Stimulated activated CD4-positive, alpha-beta T cell treated with anti-CD3 and anti-CD28 coated beads, Interleukin-15, amount 100 ng/mL, for 24 hours (primary cell): Measurements from ENCODE around the gene RIN1.

ENCODE experiments used
- DNase-seq: peaks from one replicate; pipeline ENCODE4 v3.0.0-alpha.2; 2020

The RIN1 gene

DNA sequence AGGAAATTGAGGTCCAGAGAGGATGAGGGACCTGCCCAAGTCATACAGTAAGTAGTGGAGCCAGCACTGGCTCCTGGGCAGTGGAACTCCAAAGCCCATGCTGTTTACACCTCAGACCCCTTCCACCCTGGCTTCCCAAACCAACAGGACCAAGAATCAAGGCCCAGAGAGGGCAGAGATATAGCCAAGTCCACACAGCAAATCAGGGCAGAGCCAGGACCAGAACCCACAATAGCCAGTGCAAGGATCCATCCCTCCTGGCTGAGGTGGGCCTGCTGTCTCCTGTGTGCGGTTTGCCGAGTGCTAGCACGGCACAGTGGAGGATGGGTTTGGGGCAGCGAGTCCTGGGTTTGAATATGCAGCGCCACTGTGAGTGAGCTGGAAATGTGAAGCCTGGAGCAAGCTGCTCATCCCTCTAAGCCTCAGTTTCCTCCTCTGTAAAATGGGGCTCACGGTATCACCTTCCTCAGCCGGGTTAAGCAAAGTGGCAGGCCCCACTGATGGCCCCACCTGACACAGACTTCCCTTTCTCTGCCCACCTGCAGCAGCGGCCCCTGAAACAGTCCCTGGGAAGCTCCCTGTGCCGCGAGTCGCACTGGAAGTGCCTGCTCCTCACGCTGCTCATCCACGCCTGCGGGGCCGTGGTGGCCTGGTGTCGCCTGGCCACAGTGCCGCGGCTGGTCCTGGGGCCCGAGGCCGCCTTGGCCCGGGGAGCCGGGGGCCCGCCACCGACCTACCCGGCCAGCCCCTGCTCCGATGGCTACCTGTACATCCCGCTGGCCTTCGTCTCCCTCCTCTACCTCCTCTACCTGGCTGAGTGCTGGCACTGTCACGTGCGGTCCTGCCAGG lies 42.2 kb downstream of the RIN1 start:
- DNase-seq, result no peak

DNA sequence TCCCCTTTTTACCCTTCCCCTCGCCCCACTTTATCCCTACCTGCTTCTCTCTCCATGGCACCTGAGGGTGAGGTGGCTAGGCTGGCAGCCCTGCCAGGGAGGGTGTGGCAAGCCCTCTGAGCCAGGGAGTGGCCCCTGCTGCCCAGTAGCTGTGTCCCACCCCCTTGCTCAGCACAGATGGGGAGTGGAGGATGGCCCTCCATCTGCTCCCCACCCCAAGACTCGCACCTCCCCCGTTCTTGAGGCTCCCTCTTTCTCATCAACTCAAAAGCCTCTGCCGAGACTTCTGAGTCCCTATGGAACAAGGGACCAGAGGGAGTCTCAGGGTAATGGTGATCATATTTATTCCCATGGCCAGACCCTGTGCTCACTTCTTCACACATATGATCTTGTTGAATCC lies 42.9 kb downstream of the RIN1 start:
- no peak for DNase-seq

DNA sequence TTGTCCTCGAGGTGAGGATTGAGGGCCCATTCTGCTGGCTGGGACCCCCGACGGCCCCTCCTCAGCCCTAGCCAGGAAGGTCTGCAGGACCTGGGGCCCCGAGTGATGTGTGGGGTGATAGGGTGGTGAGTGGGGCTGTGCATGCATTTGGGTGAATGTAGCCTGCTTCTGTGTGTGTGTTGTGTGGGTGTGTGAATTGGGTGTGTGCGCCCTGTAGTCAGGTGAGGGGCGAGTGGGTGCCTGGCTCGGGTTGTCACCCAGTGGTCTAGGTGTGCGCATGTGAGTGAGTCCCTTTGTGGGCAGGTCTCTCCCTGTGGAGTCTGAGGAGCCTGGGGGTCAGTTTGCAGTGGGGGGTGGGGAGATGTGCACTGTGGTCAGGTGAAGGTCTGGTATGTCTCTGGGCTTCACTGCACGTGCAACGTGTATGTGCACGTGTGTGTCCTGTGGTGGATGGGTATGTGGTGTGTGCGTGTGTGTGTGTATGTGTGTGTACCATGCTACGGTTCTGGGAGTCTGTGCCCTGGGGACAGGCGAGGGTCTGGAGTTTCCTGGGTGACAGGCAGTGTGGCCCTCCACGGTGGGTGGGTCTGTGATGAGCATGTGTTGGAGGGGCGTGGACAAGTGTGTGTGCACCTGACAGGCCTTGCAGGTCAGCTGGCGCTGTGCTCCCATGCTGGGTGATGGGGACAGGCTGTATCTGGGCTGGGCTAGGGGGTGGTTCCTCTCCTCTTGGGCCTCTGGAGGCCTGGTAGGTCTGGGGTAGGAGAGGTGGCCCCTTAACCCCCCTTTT lies 43.5 kb downstream of the RIN1 start:
- DNase-seq, result no peak

DNA sequence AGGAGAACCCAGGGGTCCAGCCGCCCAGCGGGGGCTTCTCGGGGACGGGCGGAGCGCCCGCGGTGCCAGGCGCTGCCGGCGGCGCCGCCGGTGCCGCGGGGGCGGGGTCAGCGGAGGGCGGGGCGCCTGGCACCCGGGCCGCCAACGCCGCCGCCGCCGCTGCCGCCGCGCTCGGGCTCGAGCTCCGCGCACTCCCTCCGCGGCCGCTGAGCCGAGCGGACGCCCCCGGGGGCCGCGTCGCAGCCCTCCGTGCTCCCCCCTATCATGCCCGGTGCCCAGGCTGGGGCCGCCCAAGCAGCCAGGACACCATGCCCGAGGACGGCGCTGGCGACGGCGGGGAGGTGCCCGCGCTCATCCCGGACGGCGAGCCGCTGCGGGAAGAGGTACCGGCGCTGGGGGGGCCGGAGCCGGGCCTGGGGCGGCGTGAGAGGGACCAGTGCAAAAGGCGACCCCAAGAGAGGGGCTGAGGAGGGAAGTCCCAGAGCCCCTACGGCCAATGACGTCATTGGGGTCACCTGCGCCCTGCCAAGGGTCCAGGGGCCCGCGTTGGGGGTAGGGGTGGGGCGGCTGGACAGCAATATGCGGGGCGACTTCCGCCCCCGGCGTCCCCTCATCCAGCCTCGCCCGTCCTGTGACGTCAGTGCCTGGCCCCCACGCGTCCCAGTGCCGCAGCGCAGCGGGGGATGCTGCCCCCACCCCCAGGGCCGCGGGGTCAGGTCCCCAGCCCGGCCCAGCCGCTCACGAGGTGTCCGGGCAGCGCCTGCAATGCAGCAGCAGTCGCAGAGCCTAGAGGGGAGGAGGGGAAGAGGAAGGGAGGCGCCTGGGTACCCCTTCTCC lies 44.3 kb downstream of the RIN1 start, which contains the start of gene TMEM151A:
Gene TMEM151A (plus strand): TSS at position 189 of the 837 bp plus-strand sequence. CDS start 120 bp downstream, at position 309.
- peak; percentile 46 for DNase-seq

DNA sequence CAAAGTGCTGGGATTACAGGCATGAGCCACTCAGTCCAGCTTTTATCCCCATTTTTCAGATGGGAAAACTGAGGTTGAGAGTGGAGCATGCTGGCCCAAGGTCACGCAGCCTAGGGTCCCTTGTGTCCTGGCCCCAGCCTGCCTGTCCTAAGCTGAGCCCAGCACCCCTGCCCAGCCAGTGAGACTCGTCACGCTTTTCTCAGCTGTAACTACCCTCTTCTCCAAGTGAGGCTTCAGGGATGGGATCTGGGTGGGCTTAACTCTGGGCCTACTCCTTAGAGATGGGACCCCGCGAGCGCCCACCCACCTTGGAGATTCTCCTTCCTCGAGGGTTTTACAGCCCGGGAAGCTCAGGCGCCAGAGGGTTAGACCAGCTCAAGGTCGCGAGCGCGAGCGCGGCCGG lies 44.9 kb downstream of the RIN1 start:
- DNase-seq, result no peak

DNA sequence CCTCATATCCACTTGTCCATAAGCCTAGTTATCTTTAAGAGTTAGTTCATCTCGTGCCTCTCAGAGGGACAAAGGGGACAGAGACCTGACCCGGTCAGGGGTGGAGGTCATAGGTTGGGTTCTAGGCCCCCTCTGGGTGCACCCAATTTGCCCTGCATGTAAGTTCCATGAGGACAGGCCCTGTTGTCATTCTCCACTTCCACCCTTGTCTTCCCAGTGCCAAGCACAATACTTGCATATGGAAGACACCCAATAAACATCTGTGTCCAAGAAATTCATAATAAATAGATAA lies 46.0 kb downstream of the RIN1 start:
- no peak for DNase-seq

DNA sequence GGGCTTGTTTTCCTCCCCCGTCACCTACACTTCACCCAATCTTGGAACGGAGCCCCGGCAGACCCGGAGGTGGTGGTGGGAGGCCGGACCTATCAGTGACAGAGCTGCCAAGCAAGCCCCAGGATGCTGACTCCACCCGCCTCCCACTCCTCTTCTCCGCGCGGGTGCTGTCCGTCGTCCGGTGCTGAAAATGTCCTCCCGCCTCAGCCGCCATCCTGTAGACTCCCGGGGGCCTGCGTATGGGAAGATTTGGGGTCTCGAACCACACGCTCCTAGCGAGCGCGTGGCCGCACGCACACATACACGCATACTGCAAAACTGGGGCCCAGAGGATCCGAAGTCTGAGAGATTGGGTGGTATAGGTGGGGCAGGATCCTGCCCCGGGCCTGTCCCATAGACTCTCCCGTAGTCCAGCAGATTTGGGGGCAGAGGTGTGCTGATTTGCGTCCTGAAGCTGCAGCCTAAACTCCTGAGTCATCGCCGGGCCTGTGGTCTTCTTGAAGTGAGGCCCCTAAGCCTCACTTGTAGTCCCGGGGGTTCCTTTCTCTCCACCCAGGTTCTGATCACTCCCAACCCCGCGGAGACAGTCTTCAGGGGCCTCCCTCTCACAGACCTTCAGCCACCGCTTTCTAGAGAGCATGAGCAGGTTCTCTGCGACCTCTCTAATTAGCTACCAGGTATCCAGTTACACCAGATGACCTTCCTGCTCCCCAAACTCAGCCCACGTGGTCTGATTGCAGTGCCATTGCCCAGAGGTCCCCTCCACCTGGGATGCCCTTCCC lies 46.5 kb downstream of the RIN1 start:
- peak; percentile 90 for DNase-seq

DNA sequence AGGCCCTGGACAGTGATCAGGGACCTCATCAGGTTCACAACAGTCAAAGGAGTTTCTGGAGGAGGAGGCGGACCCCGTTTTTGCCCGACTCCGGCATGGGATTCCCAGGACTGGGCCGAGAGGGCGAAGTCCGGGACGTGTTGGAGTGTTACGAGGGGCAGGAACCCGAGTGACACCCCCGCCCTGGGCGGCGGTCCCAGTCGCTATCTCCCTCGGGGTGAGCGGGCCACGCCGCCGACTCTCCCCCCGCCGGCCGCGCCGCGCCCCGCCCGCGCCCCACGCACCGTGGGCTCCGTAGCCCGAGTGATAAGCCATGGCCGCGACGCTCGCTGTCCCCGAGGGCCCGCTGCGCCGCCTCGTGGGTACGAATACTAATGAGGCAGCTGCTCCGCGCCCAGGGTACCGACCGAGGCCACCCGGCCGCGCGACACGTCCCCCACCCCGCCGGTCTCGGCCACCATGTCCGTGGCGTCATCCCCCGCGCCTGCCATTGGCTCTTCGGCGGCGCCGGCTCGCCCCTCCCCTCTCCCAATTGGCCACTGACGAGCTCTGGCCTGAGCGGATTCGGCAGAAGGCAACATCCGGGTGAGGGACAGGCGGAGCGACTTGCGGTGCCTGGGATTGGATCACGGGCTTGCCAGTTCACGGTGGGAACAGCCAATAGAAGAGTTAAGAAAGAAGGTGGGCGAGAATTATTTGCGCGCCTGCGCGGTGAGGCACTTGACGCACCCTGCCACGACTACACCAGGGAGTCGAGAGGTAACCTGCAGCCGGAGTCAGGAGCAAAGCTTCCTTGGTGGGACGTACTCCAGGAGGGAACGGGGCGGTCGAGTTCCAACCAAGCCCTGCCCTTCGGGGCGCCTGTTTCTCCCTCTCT lies 47.3 kb downstream of the RIN1 start, which contains the start of gene YIF1A:
Gene YIF1A (minus strand): TSS at position 473 of the 877 bp plus-strand sequence. CDS start 158 bp downstream, at position 315.
- peak; percentile 99 for DNase-seq

DNA sequence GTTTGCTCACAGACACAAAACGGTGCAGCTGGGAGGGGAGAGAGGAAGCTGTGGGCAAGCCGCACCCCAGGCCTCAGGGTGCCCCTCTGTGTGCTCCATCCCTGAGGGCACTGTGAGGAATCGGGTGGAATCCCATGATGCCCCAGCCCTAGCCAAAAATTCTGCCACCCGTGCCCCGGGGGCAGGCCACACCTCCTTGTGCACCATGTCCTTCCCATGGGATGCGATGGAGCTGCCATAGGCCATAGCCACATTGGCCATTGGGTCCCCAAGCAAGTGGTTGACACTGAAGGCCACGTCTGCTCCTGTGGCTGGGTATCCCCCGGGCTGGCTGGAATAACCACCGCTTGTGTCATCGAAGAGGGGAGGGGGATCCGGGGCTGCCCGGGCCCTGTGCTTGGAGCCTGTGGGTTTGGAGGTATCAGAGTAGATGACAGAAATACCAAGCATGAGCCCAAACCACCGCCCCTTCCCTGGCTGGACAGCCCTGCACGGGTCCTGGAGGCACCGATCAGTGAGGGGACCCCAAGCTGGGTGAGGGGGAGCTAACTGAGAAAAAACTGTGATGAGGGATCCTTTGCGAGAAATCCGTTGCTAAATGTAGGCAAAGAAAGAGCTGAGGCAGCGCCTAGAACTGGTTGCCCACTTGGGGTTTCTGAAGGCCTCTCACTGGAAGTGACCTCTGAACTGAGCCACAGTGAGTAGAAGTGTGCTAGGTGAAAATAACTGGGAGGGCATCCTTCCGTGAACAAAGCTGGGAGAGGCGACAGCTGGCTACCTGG lies 48.2 kb downstream of the RIN1 start:
- no peak for DNase-seq

DNA sequence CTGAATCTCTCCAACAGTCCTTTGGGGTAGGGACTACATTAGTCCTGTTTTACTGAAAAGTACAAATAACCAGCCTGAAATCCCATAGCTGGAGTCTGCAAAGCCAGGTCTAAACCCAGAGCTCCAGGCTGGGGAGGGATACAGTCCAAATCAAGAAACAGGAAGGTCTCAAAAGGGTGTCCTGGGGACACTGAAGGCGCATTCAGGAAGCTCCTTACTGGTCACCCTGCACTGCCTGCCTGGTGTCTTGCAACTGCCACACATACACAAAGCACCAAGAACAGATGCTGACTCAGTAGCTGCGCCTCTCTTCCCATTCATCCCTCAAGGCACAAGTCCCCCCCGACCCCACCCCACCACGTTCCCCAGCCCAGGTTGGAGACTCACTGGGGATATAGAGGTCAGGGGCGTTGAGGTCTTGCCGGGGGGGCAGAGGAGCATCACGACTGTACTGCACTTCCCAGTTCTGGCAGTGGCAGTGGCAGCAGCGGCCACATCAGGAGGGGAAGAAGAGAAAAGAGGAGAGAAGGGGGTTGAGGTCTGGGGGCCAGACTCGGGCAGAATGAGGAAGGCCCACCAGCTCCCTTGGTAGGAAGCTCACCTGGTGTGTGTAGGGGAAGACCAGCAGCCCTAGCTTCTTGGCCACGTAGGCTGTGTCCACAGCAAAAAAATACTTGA lies 48.9 kb downstream of the RIN1 start:
- DNase-seq, result no peak

DNA sequence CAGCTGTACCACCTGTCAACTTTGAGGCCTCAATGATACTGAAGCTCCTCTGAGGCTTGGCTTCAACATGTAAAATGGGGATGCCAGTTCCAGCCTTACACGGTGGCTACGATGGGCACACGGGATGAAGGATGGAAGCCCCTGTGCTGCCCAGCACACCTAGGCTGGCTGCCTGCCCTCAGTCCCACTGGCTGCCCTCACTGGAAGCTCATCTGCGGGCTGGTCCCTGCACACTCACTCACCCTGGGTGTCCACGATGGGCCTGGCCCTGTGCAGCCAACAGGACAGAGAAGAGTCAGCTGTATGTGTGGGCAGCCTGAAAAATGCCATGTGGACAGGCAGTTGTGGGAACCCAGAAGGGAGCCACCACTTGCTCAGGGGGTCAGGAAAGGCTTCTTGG lies 49.5 kb downstream of the RIN1 start:
- DNase-seq, result no peak

DNA sequence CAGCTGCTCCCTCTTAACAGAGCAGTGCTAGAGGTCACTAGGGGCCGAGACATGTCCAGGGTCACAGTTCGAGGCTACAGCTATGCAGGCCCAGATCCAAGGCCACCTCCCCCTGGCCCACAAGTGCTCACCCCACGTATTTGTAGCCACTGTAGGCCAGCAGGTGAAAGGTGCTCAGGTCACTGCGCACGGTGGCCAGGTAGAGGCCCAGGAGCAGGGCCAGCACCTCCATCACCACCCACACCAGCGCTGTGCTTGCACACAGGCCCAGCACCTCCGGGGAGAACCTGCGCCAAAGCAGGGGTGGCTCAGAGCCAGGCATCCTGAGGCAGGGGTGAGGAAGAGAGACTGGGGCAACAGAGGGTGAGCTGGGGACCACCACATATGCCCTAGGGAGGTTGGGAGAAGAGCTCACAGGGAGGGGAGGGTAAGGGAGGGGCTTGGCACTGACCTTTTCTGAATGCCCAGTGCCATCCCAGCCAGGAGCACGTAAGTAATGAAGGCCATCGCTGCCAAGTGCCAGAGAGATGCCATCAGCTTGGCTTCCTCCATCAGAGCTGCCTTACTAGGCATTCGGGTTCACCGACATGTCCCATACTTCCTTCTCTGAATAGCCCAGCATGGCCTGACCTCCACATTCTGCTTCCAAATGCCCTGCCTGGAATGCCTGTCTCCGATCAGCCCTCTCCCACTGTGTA lies 50.8 kb downstream of the RIN1 start:
- DNase-seq, result no peak

DNA sequence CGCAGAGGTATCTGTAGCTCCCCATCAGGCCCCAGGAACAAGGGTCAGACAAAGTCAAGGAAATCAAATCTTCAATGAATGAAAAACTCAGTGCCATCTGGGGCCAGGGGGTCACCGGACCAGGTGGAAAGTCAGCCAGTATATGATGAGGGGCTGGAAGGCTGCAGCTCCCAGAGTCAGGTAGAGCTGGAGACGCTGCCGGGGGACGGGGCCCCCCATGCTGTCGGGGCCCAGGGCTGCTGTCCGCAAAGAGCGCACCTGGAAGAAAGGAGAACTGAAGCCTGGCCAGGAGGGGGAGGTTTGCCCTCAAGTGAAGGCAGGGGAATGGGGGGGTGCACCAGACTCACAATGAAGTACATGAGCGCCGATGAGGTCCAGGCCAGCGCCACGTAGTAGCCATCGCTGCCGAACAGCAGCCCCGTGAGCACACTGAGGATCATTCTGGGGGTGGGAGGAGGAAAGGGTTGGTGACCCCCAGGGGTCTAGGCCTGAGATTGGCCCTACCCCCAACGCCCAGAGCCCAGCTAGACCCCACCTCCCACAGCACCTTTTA lies 51.6 kb downstream of the RIN1 start:
- DNase-seq, result no peak

DNA sequence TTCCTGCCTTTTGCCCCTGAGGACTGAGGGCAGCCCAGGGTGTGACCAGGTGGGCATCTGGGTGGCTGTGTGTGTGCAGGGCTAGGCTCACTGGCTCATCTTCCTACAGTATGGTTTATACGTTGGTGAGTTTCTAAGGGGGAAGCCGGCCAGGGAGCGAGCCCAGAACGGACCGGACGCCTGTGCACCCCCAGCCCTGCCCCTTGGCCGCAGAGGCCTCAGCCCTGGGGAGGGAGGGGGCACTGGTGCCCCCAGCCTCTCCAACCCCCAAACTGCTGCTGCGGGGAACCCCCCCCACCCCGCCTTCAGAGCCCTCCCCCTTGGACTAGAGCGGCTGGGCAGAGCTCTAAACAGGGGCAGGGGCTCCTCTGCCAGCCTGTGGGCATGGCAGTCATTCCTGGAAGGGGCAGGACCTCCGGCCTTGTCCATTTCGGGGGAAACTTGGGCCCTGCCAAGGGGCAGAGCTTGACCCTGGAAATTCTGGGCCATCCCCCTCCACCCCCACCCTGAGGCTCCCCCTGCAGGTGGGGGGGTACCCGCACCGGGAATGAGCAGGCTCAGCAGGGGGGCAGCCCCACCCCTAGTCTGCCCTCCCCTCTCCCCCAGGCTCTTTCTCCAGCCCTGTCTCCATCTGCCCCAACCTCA lies 52.7 kb downstream of the RIN1 start:
- no peak for DNase-seq

DNA sequence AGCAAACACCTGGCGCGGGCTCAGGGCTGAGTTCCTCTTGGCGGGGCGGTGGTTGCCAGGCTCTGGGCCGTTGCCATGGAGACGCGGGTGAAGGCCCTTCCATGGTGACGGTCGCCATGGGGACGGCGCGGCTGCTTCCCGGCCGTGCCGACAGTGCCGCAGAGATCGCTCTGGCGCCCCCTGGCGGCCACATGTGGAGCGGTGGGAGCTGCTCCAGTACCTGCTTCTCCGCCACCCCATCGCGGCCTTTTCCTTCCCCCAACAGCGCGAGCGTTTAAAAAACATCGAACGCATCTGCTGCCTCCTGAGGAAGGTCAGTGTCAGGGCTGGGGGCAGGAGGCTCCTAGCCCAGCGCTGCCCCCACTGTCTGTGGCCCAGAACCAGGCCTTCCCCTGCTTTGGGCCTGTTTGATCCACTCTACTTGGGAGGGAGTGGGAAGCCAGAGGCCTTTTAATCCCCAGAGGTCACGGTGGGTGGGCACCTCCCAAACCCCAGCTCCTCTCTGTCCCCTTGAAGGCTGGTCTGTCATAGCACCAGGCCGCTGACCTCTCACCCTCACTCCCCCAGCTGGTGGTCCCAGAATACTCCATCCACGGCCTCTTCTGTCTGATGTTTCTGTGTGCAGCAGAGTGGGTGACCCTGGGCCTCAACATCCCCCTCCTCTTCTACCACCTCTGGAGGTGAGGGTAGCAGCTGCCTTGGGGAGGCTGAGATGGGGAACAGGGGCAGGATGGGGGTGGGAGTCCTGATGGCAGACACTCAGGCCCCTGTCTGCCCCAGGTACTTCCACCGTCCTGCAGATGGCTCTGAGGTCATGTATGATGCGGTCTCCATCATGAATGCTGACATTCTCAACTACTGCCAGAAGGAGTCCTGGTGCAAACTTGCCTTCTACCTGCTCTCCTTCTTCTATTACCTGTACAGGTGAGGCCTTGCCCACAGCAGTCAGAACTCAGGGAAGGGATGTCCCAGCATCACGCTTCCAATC lies 53.5 kb downstream of the RIN1 start:
- peak; percentile 99 for DNase-seq
